Measurements from ENCODE around the gene NCKIPSD.

The NCKIPSD gene

GRCh38 chr3:48716982-48717746, 31.4 kb upstream of the NCKIPSD start, which contains the start of gene IP6K2:
TSS of gene IP6K2 (minus strand) at chr3:48717221. CDS start at chr3:48695291, 21,930 bp downstream.
- no peak for TF ChIP-seq CTCF (IDR thresholded peaks at IDR 0.05; ENCODE audit: low read depth, low read length, missing control alignments)
- peak within 1 kb of the TSS; percentile 89 for H3K4me3 ChIP-seq (ENCODE audit: low read depth, low read length)
- DNase-seq (ENCODE audit: low read depth) = peak; percentile 93

- TF ChIP-seq CTCF (IDR thresholded peaks at IDR 0.05; ENCODE audit: low read depth, low read length, missing control alignments) = peak; percentile 3
- peak overlapping the region; percentile 89 for H3K4me3 ChIP-seq (ENCODE audit: low read depth, low read length)
- no peak for DNase-seq (ENCODE audit: low read depth)
Observed at GRCh38 chr3:48716508-48716981, 30.8 kb upstream of the NCKIPSD start.

GRCh38 chr3:48715174-48715800, 29.6 kb upstream of the NCKIPSD start:
- no peak for DNase-seq (ENCODE audit: low read depth)
- peak overlapping the region; percentile 89; the same call in 1 of the 2 replicates for H3K4me3 ChIP-seq (ENCODE audit: low read depth, low read length)

GRCh38 chr3:48711727-48712126, 26.0 kb upstream of the NCKIPSD start:
- DNase-seq (ENCODE audit: low read depth) = no peak
- H3K4me3 ChIP-seq (ENCODE audit: low read depth, low read length) = no peak overlapping the region
- TF ChIP-seq CTCF (IDR thresholded peaks at IDR 0.05; ENCODE audit: low read depth, low read length, missing control alignments) = no peak

More at GRCh38 chr3:48715174-48715800, 29.6 kb upstream of the NCKIPSD start:
- TF ChIP-seq CTCF (IDR thresholded peaks at IDR 0.05; ENCODE audit: low read depth, low read length, missing control alignments) = no peak

GRCh38 chr3:48709051-48709461, 23.3 kb upstream of the NCKIPSD start:
- no peak for TF ChIP-seq CTCF (IDR thresholded peaks at IDR 0.05; ENCODE audit: low read depth, low read length, missing control alignments)
- H3K4me3 ChIP-seq (ENCODE audit: low read depth, low read length) = no peak overlapping the region
- no peak for DNase-seq (ENCODE audit: low read depth)

GRCh38 chr3:48708481-48708889, 22.8 kb upstream of the NCKIPSD start:
- DNase-seq (ENCODE audit: low read depth) = no peak
- TF ChIP-seq CTCF (IDR thresholded peaks at IDR 0.05; ENCODE audit: low read depth, low read length, missing control alignments) = no peak

More at GRCh38 chr3:48708481-48708889, 22.8 kb upstream of the NCKIPSD start:
- H3K4me3 ChIP-seq (ENCODE audit: low read depth, low read length) = no peak overlapping the region

All from GM12864 (cell line).